Cardiac muscle cell (in vitro differentiated cells and primary cell): ENCODE measurements around the gene SEMA3A. TPM values are rescaled to one million over a fixed set of nuclear protein-coding genes. Genes with fewer than 3 reads are reported as not detected.

Source experiments
- DNase-seq, 2 donors: peaks; one replicate each; pipeline versions ENCODE4 v3.0.0 to v3.0.0-alpha.2; 2010 to 2017; ENCODE audit warnings: low read depth in 1 of 2, low spot score in 1 of 2
- H3K27ac ChIP-seq: fragments of 200-600 bp; sonication (generic); 2 replicates; pipeline ENCODE4 v1.5.1; 2016
- H3K27me3 ChIP-seq: fragments of 200-600 bp; sonication (generic); 2 replicates; pipeline ENCODE4 v1.6.0; 2016; ENCODE audit warnings: control low read depth
- H3K36me3 ChIP-seq: fragments of 200-600 bp; sonication (generic); 2 replicates; pipeline ENCODE4 v1.5.1; 2016; ENCODE audit warnings: control low read depth
- H3K4me1 ChIP-seq: fragments of 200-600 bp; sonication (generic); 2 replicates; pipeline ENCODE4 v1.8.1; 2017; ENCODE audit warnings: low read depth, mild to moderate bottlenecking, mixed run types
- H3K4me3 ChIP-seq: fragments of 200-600 bp; sonication (generic); 2 replicates; pipeline ENCODE4 v1.5.1; 2016; ENCODE audit warnings: mild to moderate bottlenecking
- H3K9me3 ChIP-seq: fragments of 200-600 bp; sonication (generic); 2 replicates; pipeline ENCODE4 v1.5.1; 2017; ENCODE audit warnings: low read depth, mild to moderate bottlenecking, control low read depth
- CTCF ChIP-seq: IDR thresholded peaks from 2 replicates; pipeline ENCODE4 v1.5.1; 2012; ENCODE audit warnings: low read depth, mild to moderate bottlenecking, low read length
- polyA plus RNA-seq: library from polyadenylated mRNA; unstranded; fragments of >200 nt; fragmentation: Nextera tagmentation; extraction: Ambion mirVana; gene quantifications from 2 replicates; pipeline ENCODE4 v1.2.1, GENCODE V29; 2016
- total RNA-seq: library from RNA; depleted of rRNA; stranded (reverse); fragments of >200 nt; gene quantifications from 2 replicates; pipeline ENCODE4 v1.2.3, GENCODE V29; 2016

The SEMA3A gene
- total and polyA plus RNA-seq, 2 experiments from 2014 or later: 33.5 to 37.3 TPM

GRCh38 chr7:84091318-84091717, 103.3 kb downstream of the SEMA3A start:
- no peak overlapping the region for H3K4me3 ChIP-seq
- no peaks in the 10 kb centered on the region for H3K36me3 ChIP-seq
- peaks cover 30% of the 10 kb centered on the region for H3K4me1 ChIP-seq
- DNase-seq: no peak
- H3K27me3 ChIP-seq: no peaks in the 10 kb centered on the region
- H3K9me3 ChIP-seq: no peaks in the 10 kb centered on the region
- no peak for TF ChIP-seq CTCF
- no peak overlapping the region for H3K27ac ChIP-seq

GRCh38 chr7:84088802-84089201, 105.8 kb downstream of the SEMA3A start:
- no peaks in the 10 kb centered on the region for H3K9me3 ChIP-seq
- DNase-seq: no peak
- H3K27ac ChIP-seq: no peak overlapping the region
- H3K4me3 ChIP-seq: no peak overlapping the region
- TF ChIP-seq CTCF: no peak
- no peaks in the 10 kb centered on the region for H3K36me3 ChIP-seq
- H3K27me3 ChIP-seq: no peaks in the 10 kb centered on the region
- H3K4me1 ChIP-seq: peaks cover 28% of the 10 kb centered on the region

GRCh38 chr7:84085998-84086397, 108.6 kb downstream of the SEMA3A start:
- no peak overlapping the region for H3K4me3 ChIP-seq
- peak in 1 of 2 donors; percentile 44 for DNase-seq
- H3K4me1 ChIP-seq: peaks cover 13% of the 10 kb centered on the region
- no peak for TF ChIP-seq CTCF
- no peak overlapping the region for H3K27ac ChIP-seq
- no peaks in the 10 kb centered on the region for H3K27me3 ChIP-seq
- no peaks in the 10 kb centered on the region for H3K9me3 ChIP-seq
- no peaks in the 10 kb centered on the region for H3K36me3 ChIP-seq

GRCh38 chr7:84085147-84085546, 109.4 kb downstream of the SEMA3A start:
- no peaks in the 10 kb centered on the region for H3K36me3 ChIP-seq
- no peaks in the 10 kb centered on the region for H3K27me3 ChIP-seq
- no peak overlapping the region for H3K4me3 ChIP-seq
- TF ChIP-seq CTCF: no peak
- no peak overlapping the region for H3K27ac ChIP-seq
- peak in 1 of 2 donors; percentile 42 for DNase-seq
- peaks cover 13% of the 10 kb centered on the region for H3K4me1 ChIP-seq
- H3K9me3 ChIP-seq: no peaks in the 10 kb centered on the region

GRCh38 chr7:84083846-84084245, 110.7 kb downstream of the SEMA3A start:
- no peak for TF ChIP-seq CTCF
- no peak overlapping the region for H3K27ac ChIP-seq
- no peaks in the 10 kb centered on the region for H3K9me3 ChIP-seq
- no peaks in the 10 kb centered on the region for H3K36me3 ChIP-seq
- no peak overlapping the region for H3K4me3 ChIP-seq
- H3K4me1 ChIP-seq: peaks cover 13% of the 10 kb centered on the region
- no peak for DNase-seq
- H3K27me3 ChIP-seq: no peaks in the 10 kb centered on the region
